Measurements from ENCODE around the gene BMAL1.

- peak; percentile 99 for TF ChIP-seq CTCF (IDR thresholded peaks at IDR 0.05; ENCODE audit: insufficient read depth, low read length, poor library complexity, severe bottlenecking)
- no peak for TF ChIP-seq EZH2phosphoT487 (conservative IDR thresholded peaks at IDR 0.05; ENCODE audit: low read length)
These were observed 38.6 kb upstream of the BMAL1 start for GRCh38 chr11:13238879-13239514.

Measured in SU-DHL-6 (cell line).